GM18870 (cell line): ENCODE measurements around the gene SLC49A3.
"Not testable (repeated sequence)": the region's sequence is repeated elsewhere in the genome, so short reads cannot be mapped to it uniquely, and the experiment has no call there.

Source experiments
- ATAC-seq: cut with Tn5 transposase; IDR thresholded peaks from one replicate; pipeline ENCODE4 v1.9.1; 2021; ENCODE audit warnings: moderate library complexity; ENCODE audit not compliant: unreplicated experiment

Gene SLC49A3

GRCh38 chr4:635066-635835 lies 53.7 kb downstream of the SLC49A3 start:
- ATAC-seq, result not testable (repeated sequence)

GRCh38 chr4:634599-634985 lies 54.4 kb downstream of the SLC49A3 start:
- ATAC-seq, result no peak

GRCh38 chr4:633976-634598 lies 54.9 kb downstream of the SLC49A3 start:
- ATAC-seq, result no peak

- ATAC-seq, result no peak
Observed at GRCh38 chr4:633406-633805, 55.5 kb downstream of the SLC49A3 start.

GRCh38 chr4:632926-633325 lies 56.0 kb downstream of the SLC49A3 start:
- ATAC-seq, result no peak

GRCh38 chr4:632196-632790 lies 56.7 kb downstream of the SLC49A3 start:
- ATAC-seq, result no peak
